Spinal cord (tissue), 10 donors: ENCODE data around the gene ATP6V1F. TPM values are rescaled to one million over a fixed set of nuclear protein-coding genes. Genes with fewer than 3 reads are reported as not detected.

ENCODE experiments used
- DNase-seq, 6 donors: peaks; one replicate each; pipeline versions ENCODE4 v3.0.0 to v3.0.0-alpha.2; 2013 to 2015; ENCODE audit warnings: low spot score in 6 of 6, low read depth in 4 of 6
- H3K27ac ChIP-seq: one replicate; pipeline ENCODE4 v1.5.1; 2013; ENCODE audit warnings: low read depth, low read length, control low read depth
- H3K27me3 ChIP-seq: one replicate; pipeline ENCODE4 v1.6.1; 2013; ENCODE audit warnings: low read length; ENCODE audit not compliant: control insufficient read depth, insufficient read depth
- H3K36me3 ChIP-seq: one replicate; pipeline ENCODE4 v1.6.1; 2013; ENCODE audit warnings: low read length; ENCODE audit not compliant: control insufficient read depth, insufficient read depth
- H3K4me1 ChIP-seq: one replicate; pipeline ENCODE4 v1.6.1; 2013; ENCODE audit warnings: low read length; ENCODE audit not compliant: control insufficient read depth, insufficient read depth
- H3K4me3 ChIP-seq: one replicate; pipeline ENCODE4 v1.5.1; 2013; ENCODE audit warnings: low read depth, low read length, control low read depth
- H3K9me3 ChIP-seq: one replicate; pipeline ENCODE4 v1.6.1; 2013; ENCODE audit warnings: low read length; ENCODE audit not compliant: control insufficient read depth, insufficient read depth
- WGBS: methylation state at CpG from one replicate; pipeline ENCODE4 v1.1.5; 2013; ENCODE audit warnings: missing lambda C conversion rate; ENCODE audit not compliant: insufficient coverage; 5-methylcytosine and 5-hydroxymethylcytosine counted together
- polyA plus RNA-seq, 2 donors: library from polyadenylated mRNA; unstranded; fragments of 120-200 nt; gene quantifications; one replicate each; pipeline ENCODE4 v1.2.1, GENCODE V29; 2013; ENCODE audit not compliant: insufficient read length in 2 of 2
- total RNA-seq, 2 donors: library from RNA; depleted of rRNA in 1 of 2; stranded (reverse); fragments of 120-200 nt in 1 of 2; fragments of >200 nt in 1 of 2; gene quantifications; one replicate each; pipeline versions ENCODE4 v1.2.3 to v1.2.4, GENCODE V29; 2013 to 2014
- donor health status: healthy.

ATP6V1F gene
- total and polyA plus RNA-seq, 4 donors = 82.8 to 261 (median 198) TPM

DNA sequence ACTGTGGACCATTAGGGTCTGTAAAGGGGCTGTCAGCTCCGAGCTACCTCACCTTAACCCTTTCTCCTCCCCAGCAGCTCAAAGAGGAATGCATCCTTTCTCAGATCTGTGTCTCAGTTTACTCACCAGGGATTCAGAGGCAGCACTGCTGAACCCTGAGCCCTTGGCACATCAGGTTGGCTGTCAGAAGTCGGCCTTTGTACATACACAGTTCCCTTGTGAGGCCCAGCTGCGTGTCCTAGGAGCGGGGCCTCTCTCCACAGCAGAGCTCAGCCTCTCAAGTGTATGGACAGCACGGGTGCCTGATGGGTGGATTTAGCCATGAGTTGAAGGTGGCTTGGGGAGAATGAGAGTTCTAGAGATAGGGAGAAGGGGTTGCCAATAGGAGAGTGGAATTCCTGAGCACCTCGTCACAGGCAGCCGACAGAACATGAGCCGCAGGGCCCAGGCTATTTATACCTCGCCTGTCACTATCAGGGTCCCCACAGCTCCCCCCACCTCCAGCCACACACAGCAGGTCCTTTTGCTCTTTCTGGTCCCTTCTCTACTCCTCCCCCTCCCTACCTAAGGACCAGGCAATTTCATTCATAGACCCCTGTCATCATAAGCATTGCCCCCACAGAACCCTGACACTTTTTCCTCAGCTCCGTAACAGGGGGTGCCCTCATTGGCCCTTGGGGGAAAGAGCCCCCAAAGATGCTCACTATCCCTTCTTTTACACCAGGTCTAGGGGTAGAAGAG, 34.5 kb upstream of the ATP6V1F start:
- DNase-seq = peak in 1 of 6 donors; percentile 18
- H3K4me3 ChIP-seq = no peak overlapping the region
- peaks cover 9% of the 10 kb centered on the region for H3K36me3 ChIP-seq
- peak overlapping the region; percentile 64 for H3K27ac ChIP-seq
- peaks cover 19% of the 10 kb centered on the region for H3K27me3 ChIP-seq
- H3K4me1 ChIP-seq = peaks cover 54% of the 10 kb centered on the region
- H3K9me3 ChIP-seq = no peaks in the 10 kb centered on the region
- WGBS = 37% methylated on average over 8 of the region's 10 CpGs

DNA sequence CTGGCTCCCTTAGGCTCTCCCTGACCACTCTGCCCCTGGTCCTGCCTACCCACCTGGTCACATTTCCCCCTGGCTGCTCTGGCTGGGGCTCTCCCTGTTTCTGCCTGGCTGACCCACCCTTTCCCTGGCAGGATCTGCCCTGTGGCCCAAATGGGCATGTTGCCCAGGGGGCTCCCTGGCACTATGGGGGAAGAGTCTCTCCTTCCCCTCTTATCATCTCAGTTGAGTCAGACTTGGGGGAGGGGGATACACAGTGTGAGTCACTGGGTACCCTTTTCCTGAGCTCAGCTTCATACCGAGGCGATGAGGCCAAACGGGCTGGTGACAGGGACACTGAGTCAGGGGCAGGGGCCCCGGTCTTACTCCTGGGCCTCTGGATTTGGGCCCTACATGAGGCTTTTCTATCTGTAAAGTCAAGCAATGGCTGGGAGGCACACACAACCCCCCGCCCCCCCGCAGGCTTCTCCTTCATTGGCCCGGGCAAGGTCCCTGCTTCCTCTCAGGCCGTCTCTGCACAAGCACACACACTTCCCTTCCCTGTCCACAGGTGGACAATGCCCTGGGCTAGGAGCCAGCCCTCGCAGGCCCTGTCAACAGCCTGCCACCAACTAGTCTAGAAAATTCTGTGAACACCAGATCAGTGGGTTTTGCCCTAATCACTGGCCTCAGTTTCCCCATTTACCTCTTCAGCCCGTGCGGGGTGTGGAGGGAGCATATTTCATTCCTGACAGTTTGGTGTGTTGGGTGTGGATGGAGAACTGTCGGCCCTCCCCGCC, 33.1 kb upstream of the ATP6V1F start:
- H3K27ac ChIP-seq = peak overlapping the region; percentile 78
- peaks cover 9% of the 10 kb centered on the region for H3K36me3 ChIP-seq
- 33% methylated on average over 9 of the region's 13 CpGs for WGBS
- peaks cover 19% of the 10 kb centered on the region for H3K27me3 ChIP-seq
- H3K4me3 ChIP-seq = peak overlapping the region; percentile 24
- no peaks in the 10 kb centered on the region for H3K9me3 ChIP-seq
- peaks cover 62% of the 10 kb centered on the region for H3K4me1 ChIP-seq
- DNase-seq = peak in 1 of 6 donors; percentile 26

DNA sequence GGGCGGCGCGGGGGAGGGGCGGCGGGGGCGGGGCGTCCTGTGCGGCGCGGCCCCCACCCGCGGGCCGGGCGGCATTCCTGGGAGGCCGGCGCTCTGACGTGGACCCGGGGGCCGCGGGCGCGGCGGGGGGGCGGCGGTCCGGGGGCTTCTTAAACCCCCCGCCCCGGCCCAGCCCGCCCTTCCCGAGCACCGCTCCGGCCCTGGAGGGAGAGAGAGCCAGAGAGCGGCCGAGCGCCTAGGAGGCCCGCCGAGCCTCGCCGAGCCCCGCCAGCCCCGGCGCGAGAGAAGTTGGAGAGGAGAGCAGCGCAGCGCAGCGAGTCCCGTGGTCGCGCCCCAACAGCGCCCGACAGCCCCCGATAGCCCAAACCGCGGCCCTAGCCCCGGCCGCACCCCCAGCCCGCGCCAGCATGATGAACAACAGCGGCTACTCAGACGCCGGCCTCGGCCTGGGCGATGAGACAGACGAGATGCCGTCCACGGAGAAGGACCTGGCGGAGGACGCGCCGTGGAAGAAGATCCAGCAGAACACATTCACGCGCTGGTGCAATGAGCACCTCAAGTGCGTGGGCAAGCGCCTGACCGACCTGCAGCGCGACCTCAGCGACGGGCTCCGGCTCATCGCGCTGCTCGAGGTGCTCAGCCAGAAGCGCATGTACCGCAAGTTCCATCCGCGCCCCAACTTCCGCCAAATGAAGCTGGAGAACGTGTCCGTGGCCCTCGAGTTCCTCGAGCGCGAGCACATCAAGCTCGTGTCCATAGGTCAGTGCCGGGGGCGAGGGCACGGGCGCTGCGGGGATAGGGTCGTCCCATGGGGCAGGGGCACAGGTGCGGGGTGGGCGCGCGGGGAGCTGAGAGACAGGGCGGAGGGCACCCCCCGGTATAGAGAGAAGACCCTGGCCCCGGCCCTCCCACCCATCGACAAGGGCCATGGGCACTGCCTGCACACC, 32.2 kb upstream of the ATP6V1F start, which contains the start of gene FLNC:
Gene FLNC, plus strand, starts transcription at position 176 of the 947 bp plus-strand sequence. Its CDS starts 232 bp downstream, at position 408.
- peaks cover 69% of the 10 kb centered on the region for H3K4me1 ChIP-seq
- peaks cover 19% of the 10 kb centered on the region for H3K27me3 ChIP-seq
- DNase-seq = peak in 2 of 6 donors; percentile 37 to 66
- peak within 1 kb of the TSS; percentile 59 for H3K4me3 ChIP-seq
- no peaks in the 10 kb centered on the region for H3K9me3 ChIP-seq
- peak within 1 kb of the TSS; percentile 91 for H3K27ac ChIP-seq
- peaks cover 16% of the 10 kb centered on the region for H3K36me3 ChIP-seq
- 4% methylated on average over 102 of the region's 109 CpGs for WGBS

DNA sequence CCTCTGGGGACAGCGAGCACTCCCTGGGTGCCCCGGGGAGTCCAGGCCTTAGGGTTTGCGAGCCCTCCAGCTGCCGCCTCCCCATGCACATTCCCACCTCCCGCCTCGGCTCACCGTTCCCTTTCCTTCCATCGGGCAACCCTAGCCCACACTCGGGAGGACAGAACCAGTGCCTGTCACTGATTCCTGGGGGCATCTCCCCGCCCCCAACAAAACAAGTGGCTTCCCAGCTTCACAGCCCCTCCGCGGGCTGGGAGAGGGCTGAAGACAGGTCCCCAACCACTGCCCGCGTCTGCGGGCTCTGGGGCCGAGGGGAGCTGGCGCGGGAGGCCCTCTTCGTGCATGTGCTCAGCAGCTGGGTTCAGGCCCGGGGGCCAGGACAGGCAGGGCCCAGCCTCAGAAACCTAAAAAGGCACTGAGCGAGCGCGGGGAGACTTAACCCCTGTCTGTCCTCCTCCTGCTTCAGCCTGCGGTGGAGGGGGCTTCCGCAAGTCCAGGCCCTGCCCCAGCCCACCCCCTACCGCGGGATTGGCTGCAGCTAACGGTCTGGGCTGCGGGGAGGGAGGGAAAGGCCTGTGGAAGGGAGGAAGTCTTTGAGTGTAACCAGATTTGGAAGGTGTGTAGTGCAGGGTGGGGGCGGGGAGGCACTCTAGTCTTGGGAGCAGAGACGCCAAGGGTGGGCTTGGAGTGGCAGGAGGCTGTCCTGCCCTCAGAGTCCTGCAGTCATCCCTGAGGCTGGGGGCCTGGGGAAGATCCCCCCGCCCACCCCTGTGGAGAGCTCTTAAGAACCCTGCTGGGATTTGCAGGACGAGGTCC, 31.3 kb upstream of the ATP6V1F start:
- peak overlapping the region; percentile 59 for H3K4me3 ChIP-seq
- 10% methylated on average over 29 of the region's 33 CpGs for WGBS
- H3K27ac ChIP-seq = peak overlapping the region; percentile 91
- peaks cover 19% of the 10 kb centered on the region for H3K27me3 ChIP-seq
- H3K9me3 ChIP-seq = no peaks in the 10 kb centered on the region
- H3K36me3 ChIP-seq = peaks cover 25% of the 10 kb centered on the region
- peaks cover 78% of the 10 kb centered on the region for H3K4me1 ChIP-seq
- DNase-seq = peak in 2 of 6 donors; percentile 72 to 75

DNA sequence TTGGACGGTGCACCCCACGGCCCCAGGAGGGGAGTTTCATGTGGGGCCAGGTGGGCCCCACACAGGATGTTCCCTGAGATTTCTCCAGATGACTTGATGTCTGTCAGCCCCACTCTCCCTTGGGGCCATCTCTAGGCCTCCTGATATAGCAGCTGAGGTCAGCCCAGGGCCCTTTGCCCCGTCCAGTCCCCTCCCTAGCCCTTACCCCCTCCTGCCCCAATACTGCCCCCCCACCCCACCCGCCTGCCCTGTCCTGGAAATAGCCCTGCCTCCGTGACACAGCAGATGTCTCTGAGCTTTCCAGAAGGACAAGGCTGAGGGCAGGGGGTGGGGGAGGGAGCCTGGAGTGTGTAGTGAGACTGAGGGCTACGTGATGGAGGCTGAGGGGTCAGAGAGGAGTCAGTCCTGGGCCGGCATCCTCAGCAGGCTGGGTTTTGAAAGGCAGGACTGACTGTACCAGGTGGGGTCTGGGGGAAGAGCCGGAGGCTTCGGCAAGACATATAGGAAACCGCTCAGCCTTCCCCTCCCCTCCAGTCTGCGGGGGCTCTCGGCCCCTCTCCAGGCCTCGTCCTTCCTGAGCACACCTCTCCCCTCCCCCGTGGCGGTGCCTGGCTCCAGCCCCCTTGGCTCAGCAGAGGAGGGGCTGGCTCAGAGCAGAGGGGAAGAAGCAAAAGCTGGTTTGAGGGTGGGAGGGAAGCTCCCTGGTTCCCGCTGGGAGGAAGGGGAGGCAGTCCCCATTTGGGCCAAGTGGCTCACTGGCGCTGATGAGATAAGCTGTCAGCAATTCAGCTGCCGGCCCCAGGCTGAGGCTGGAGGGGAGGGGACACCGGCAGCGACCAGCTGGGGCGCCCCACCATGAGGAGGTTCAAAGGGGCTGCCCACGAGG, 30.4 kb upstream of the ATP6V1F start:
- peaks cover 84% of the 10 kb centered on the region for H3K4me1 ChIP-seq
- peak in 2 of 6 donors; percentile 71 to 80 for DNase-seq
- peaks cover 33% of the 10 kb centered on the region for H3K36me3 ChIP-seq
- no peaks in the 10 kb centered on the region for H3K9me3 ChIP-seq
- H3K4me3 ChIP-seq = peak overlapping the region; percentile 59
- peak overlapping the region; percentile 91 for H3K27ac ChIP-seq
- peaks cover 19% of the 10 kb centered on the region for H3K27me3 ChIP-seq
- 18% methylated on average over 13 of the region's 22 CpGs for WGBS

DNA sequence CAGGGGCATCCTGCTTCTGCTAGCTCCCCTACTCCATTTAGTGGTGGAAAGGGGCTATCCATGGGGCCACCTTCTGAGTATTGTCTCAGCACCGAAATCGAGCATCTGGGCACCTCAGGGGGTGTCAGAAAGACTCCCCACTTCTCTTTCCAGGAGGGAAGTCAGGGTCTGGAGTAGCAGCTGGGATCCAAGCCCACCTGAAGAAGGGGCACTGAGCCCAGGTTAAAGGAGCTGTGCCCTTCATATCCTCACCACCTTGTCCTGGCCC, 29.8 kb upstream of the ATP6V1F start:
- Histone ChIP-seq H3K27ac (peak overlapping the region; percentile 91), H3K27me3 (peaks cover 19% of the 10 kb centered on the region), H3K9me3 (no peaks in the 10 kb centered on the region), H3K36me3 (peaks cover 39% of the 10 kb centered on the region), H3K4me1 (peaks cover 82% of the 10 kb centered on the region), H3K4me3 (peak overlapping the region; percentile 59)
- no peak for DNase-seq
- 36% methylated on average over 2 of the region's 2 CpGs for WGBS

DNA sequence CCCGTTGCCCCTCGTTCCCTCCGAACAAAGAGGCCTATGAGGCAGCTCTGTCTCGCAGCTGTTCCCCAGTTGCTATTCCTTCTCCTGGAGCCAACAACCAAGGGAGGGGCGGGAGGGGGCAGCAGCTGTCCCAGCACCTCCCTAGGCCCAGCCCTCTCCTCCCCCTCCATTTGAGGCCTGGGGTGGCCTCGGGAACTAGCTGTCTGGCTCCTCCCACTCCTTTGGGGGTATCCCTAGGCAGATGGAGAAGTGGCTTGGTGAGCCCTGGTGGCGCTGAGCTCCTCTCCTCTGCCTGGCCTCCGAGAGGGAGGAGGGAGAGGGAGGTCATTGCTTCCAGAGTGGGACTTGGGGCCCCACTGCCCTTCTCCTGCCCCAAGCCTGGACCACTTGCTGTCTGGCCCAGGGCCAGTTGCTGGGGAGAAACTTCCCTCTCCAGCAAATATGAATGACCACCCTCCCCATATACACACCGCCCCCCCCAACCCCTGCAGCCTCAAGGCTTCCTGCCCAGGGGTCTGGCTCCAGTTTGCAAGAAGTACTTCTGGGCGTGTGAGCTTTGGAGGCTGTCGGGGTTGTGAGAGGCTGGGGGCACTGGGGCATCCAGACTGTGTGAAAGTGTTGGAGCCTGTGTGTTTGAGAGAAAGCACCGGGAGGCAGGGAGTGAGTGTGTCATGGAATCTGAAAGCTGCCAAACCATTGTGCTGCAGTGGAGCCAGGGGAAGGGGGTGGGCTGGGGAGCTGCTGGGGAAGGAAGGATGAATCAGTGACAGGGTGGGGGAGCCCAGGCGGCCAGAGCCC, 29.3 kb upstream of the ATP6V1F start:
- H3K27ac ChIP-seq = peak overlapping the region; percentile 91
- H3K9me3 ChIP-seq = no peaks in the 10 kb centered on the region
- H3K27me3 ChIP-seq = peaks cover 19% of the 10 kb centered on the region
- peak in 5 of 6 donors; percentile 62 to 92 (median 71) for DNase-seq
- WGBS = 7% methylated on average over 9 of the region's 13 CpGs
- peaks cover 82% of the 10 kb centered on the region for H3K4me1 ChIP-seq
- peaks cover 45% of the 10 kb centered on the region for H3K36me3 ChIP-seq
- peak overlapping the region; percentile 59 for H3K4me3 ChIP-seq

DNA sequence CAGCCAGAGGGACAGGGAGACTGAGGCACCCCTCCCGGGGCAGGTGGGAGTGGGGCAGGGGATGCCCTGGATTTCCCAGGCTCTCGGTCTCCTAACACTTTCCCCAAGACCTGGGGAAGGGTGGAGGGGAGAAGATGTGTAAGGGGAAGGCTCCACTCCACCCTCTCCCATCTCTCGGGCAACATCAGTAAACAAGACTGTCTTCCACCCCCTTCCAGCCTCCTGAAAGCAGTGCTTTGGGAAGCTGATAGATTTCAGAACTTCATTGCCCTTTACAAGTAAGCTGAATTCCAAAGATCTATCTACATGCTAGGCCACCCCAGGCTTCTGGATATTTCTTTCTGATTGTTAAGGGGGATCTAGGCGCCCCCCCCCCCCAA, 28.7 kb upstream of the ATP6V1F start:
- Histone ChIP-seq H3K9me3 (no peaks in the 10 kb centered on the region), H3K4me1 (peaks cover 78% of the 10 kb centered on the region), H3K27me3 (peaks cover 19% of the 10 kb centered on the region), H3K4me3 (peak overlapping the region; percentile 27), H3K36me3 (peaks cover 50% of the 10 kb centered on the region), H3K27ac (peak overlapping the region; percentile 91)
- WGBS = no CpG with 5 or more reads among the region's 4 CpGs
- DNase-seq = peak in 1 of 6 donors; percentile 42
